Mesendoderm (in vitro differentiated cells): ENCODE data around the gene HSPA12B.
A peak's percentile ranks its signal among the peaks of the same experiment; 100 is the strongest.

ENCODE experiments used
- DNase-seq: peaks from one replicate; pipeline ENCODE4 v3.0.0; 2013
- H2AK5ac ChIP-seq: 2 replicates; pipeline ENCODE4 v1.6.1; 2013; ENCODE audit warnings: low read length, inconsistent platforms
- H2BK120ac ChIP-seq: 2 replicates; pipeline ENCODE4 v1.6.1; 2013; ENCODE audit warnings: low read depth, mild to moderate bottlenecking, low read length, moderate library complexity, mixed read lengths
- H2BK15ac ChIP-seq: replicated peaks from 2 replicates; pipeline ENCODE4 v1.6.1; 2013; ENCODE audit warnings: low read depth, mild to moderate bottlenecking, moderate library complexity
- H2BK5ac ChIP-seq: 2 replicates; pipeline ENCODE4 v1.6.1; 2013; ENCODE audit warnings: low read length, inconsistent platforms
- H3K18ac ChIP-seq: 2 replicates; pipeline ENCODE4 v1.6.1; 2013; ENCODE audit warnings: mild to moderate bottlenecking, low read length, mixed read lengths
- H3K23ac ChIP-seq: one replicate; pipeline ENCODE4 v1.6.1; 2013; ENCODE audit warnings: low read length
- H3K27ac ChIP-seq: 2 replicates; pipeline ENCODE4 v1.5.1; 2013; ENCODE audit warnings: low read depth, mild to moderate bottlenecking, inconsistent platforms, low read length, moderate library complexity
- H3K27me3 ChIP-seq: 2 replicates; pipeline ENCODE4 v1.6.1; 2013; ENCODE audit warnings: low read length, control low read depth, mild to moderate bottlenecking, inconsistent platforms; ENCODE audit not compliant: insufficient read depth, poor library complexity
- H3K36me3 ChIP-seq: 2 replicates; pipeline ENCODE4 v1.6.1; 2013; ENCODE audit warnings: low read length, inconsistent platforms; ENCODE audit not compliant: control insufficient read depth, insufficient read depth
- H3K4ac ChIP-seq: one replicate; pipeline ENCODE4 v1.6.1; 2013; ENCODE audit warnings: low read depth, mild to moderate bottlenecking, low read length, moderate library complexity
- H3K4me1 ChIP-seq: 2 replicates; pipeline ENCODE4 v1.6.1; 2013; ENCODE audit warnings: low read depth, low read length, inconsistent platforms; ENCODE audit not compliant: control insufficient read depth
- H3K4me2 ChIP-seq: 2 replicates; pipeline ENCODE4 v1.6.1; 2013; ENCODE audit warnings: low read length
- H3K4me3 ChIP-seq: 2 replicates; pipeline ENCODE4 v1.5.1; 2013; ENCODE audit warnings: mild to moderate bottlenecking, low read length
- H3K56ac ChIP-seq: one replicate; pipeline ENCODE4 v1.6.1; 2013; ENCODE audit warnings: low read length
- H3K79me1 ChIP-seq: 2 replicates; pipeline ENCODE4 v1.6.1; 2013; ENCODE audit warnings: low read length, inconsistent platforms
- H3K79me2 ChIP-seq: 2 replicates; pipeline ENCODE4 v1.6.1; 2013; ENCODE audit warnings: mild to moderate bottlenecking, low read length; ENCODE audit not compliant: control insufficient read depth, insufficient read depth
- H3K9ac ChIP-seq: 2 replicates; pipeline ENCODE4 v1.6.1; 2013; ENCODE audit warnings: low read length, inconsistent platforms
- H4K5ac ChIP-seq: one replicate; pipeline ENCODE4 v1.6.1; 2013; ENCODE audit warnings: low read length
- H4K8ac ChIP-seq: one replicate; pipeline ENCODE4 v1.6.1; 2013; ENCODE audit warnings: low read depth, mild to moderate bottlenecking, control low read depth, low read length, moderate library complexity
- whole genome bisulfite sequencing: extraction: QIAGEN DNeasy Blood & Tissue Kit; methylation state at CpG from one replicate; pipeline ENCODE4 v1.1.7; 2013; ENCODE audit warnings: low lambda C conversion rate, missing lambda C conversion rate; ENCODE audit not compliant: insufficient coverage; ENCODE audit errors: extremely low coverage; 5-methylcytosine and 5-hydroxymethylcytosine counted together

Gene HSPA12B

DNA sequence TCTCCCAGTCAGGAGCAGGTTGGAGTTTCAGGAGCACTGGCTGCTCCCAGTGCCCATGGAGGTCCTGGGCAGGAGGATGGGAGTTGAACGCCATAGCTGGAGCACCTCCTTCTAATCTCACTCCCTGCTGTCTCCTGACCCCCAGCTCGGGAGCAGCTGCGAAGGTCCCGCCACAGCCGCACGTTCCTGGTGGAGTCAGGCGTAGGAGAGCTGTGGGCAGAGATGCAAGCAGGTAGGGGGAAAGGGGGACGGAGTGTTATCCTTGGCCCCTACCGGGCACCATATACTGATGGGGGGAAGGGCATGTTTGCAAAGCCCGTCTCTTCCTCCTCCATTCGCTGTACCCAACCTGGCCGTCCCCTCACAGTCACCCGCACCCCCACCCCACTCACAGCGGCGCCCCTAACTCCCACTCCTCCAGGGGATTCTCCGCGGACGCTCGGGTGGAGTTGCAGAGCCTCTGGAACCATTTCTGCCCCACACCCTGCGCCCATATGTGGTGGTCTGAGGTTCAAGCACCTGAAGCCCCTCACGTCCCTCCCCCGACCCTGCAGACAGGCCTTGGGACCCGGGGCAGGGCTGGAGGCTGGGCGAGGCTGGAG is 16.7 kb downstream of the HSPA12B start:
- Histone ChIP-seq H3K56ac (peak overlapping the region; percentile 73), H3K79me2 (no peaks in the 10 kb centered on the region), H3K79me1 (no peaks in the 10 kb centered on the region), H3K4me2 (no peak overlapping the region), H3K23ac (no peak overlapping the region), H4K8ac (no peak overlapping the region), H3K4ac (no peak overlapping the region), H4K5ac (no peak overlapping the region), H2BK5ac (no peak overlapping the region), H3K9ac (no peak overlapping the region), H3K18ac (no peak overlapping the region), H2BK15ac (no peak overlapping the region), H2BK120ac (no peak overlapping the region), H3K4me1 (peaks cover 2% of the 10 kb centered on the region), H3K27ac (no peak overlapping the region), H2AK5ac (no peak overlapping the region), H3K4me3 (no peak overlapping the region), H3K27me3 (peaks cover 5% of the 10 kb centered on the region), H3K36me3 (no peaks in the 10 kb centered on the region)
- no peak for DNase-seq
- WGBS, result no CpG with 5 or more reads among the region's 24 CpGs

DNA sequence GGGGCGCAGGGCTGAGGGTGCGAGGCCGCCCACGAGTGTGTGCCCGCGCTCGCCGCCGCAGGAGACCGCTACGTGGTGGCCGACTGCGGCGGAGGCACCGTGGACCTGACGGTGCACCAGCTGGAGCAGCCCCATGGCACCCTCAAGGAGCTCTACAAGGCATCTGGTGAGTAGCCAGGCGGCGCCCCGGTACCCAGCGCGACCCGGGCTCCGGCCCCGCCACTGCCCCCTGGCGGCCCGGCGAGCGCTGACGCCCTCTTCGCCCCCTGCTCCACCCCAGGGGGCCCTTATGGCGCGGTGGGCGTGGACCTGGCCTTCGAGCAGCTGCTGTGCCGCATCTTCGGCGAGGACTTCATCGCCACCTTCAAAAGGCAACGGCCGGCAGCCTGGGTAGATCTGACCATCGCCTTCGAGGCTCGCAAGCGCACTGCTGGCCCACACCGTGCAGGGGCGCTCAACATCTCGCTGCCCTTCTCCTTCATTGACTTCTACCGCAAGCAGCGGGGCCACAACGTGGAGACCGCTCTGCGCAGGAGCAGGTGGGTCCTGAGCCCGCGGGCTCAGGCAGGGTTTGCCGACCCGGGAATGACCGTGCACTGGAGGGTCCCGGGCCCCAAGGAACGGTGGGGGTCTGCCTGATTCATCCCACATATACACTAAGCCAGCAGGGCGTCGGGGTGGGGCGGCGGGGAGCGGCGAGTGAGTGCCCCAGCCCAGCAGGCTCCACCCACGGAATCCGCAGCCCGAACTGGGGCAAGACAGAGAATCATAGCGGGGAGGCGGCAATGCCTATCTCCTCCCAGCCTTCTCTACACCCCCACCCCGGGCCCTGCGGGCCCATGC is 17.4 kb downstream of the HSPA12B start:
- H3K4me2 ChIP-seq, result peak overlapping the region; percentile 20
- no peak overlapping the region for H2BK15ac ChIP-seq
- H3K36me3 ChIP-seq, result no peaks in the 10 kb centered on the region
- peaks cover 2% of the 10 kb centered on the region for H3K4me1 ChIP-seq
- H3K27me3 ChIP-seq, result peaks cover 5% of the 10 kb centered on the region
- H3K4me3 ChIP-seq, result no peak overlapping the region
- no peak overlapping the region for H3K4ac ChIP-seq
- H2BK5ac ChIP-seq, result no peak overlapping the region
- no peak overlapping the region for H2BK120ac ChIP-seq
- H3K23ac ChIP-seq, result no peak overlapping the region
- H3K9ac ChIP-seq, result no peak overlapping the region
- no peaks in the 10 kb centered on the region for H3K79me2 ChIP-seq
- no peak overlapping the region for H3K18ac ChIP-seq
- no peak overlapping the region for H3K27ac ChIP-seq
- H3K56ac ChIP-seq, result peak overlapping the region; percentile 73
- no peaks in the 10 kb centered on the region for H3K79me1 ChIP-seq
- H4K5ac ChIP-seq, result no peak overlapping the region
- peak; percentile 72 for DNase-seq
- WGBS, result no CpG with 5 or more reads among the region's 72 CpGs
- no peak overlapping the region for H2AK5ac ChIP-seq
- no peak overlapping the region for H4K8ac ChIP-seq

DNA sequence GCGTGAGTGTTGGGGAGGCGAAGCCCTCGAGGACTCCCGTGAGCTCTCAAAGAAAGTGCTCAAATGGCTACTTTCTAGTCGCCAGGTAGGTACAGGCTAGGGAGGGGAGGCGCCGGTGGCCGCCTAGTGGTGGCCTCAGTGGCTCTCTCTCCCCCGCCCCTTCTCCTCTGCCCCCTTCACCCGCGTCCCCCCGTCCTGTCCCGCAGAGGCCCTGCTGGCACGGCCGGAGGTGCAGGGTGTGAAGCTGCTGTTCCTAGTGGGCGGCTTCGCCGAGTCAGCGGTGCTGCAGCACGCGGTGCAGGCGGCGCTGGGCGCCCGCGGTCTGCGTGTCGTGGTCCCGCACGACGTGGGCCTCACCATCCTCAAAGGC is 18.8 kb downstream of the HSPA12B start:
- Histone ChIP-seq H3K4me2 (peak overlapping the region; percentile 67), H4K8ac (no peak overlapping the region), H3K27ac (no peak overlapping the region), H2BK15ac (no peak overlapping the region), H3K18ac (no peak overlapping the region), H3K36me3 (no peaks in the 10 kb centered on the region), H3K4me1 (peaks cover 2% of the 10 kb centered on the region), H2BK5ac (no peak overlapping the region), H3K4ac (no peak overlapping the region), H4K5ac (no peak overlapping the region), H2AK5ac (no peak overlapping the region), H3K4me3 (no peak overlapping the region), H3K27me3 (peaks cover 5% of the 10 kb centered on the region), H3K79me2 (no peaks in the 10 kb centered on the region), H3K9ac (peak overlapping the region; percentile 42), H2BK120ac (no peak overlapping the region), H3K23ac (no peak overlapping the region), H3K56ac (peak overlapping the region; percentile 34), H3K79me1 (no peaks in the 10 kb centered on the region)
- no CpG with 5 or more reads among the region's 31 CpGs for WGBS
- no peak for DNase-seq

DNA sequence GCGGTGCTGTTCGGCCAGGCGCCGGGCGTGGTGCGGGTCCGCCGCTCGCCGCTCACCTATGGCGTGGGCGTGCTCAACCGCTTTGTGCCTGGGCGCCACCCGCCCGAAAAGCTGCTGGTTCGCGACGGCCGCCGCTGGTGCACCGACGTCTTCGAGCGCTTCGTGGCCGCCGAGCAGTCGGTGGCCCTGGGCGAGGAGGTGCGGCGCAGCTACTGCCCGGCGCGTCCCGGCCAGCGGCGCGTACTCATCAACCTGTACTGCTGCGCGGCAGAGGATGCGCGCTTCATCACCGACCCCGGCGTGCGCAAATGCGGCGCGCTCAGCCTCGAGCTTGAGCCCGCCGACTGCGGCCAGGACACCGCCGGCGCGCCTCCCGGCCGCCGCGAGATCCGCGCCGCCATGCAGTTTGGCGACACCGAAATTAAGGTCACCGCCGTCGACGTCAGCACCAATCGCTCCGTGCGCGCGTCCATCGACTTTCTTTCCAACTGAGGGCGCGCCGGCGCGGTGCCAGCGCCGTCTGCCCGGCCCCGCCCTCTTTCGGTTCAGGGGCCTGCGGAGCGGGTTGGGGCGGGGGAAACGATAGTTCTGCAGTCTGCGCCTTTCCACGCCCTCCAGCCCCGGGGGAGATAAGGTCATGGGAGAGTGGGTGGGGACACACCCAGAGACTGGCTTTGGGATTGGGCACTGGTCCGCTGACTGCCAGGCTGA is 19.3 kb downstream of the HSPA12B start:
- Histone ChIP-seq H4K8ac (no peak overlapping the region), H3K4me1 (peaks cover 2% of the 10 kb centered on the region), H2BK15ac (no peak overlapping the region), H3K23ac (no peak overlapping the region), H3K4me3 (no peak overlapping the region), H3K79me2 (no peaks in the 10 kb centered on the region), H2BK5ac (no peak overlapping the region), H3K4ac (no peak overlapping the region), H3K18ac (no peak overlapping the region), H2AK5ac (no peak overlapping the region), H2BK120ac (no peak overlapping the region), H3K9ac (peak overlapping the region; percentile 42), H3K79me1 (no peaks in the 10 kb centered on the region), H3K4me2 (peak overlapping the region; percentile 67), H3K56ac (peak overlapping the region; percentile 34), H4K5ac (no peak overlapping the region), H3K36me3 (no peaks in the 10 kb centered on the region), H3K27ac (no peak overlapping the region), H3K27me3 (peaks cover 5% of the 10 kb centered on the region)
- WGBS, result no CpG with 5 or more reads among the region's 95 CpGs
- peak; percentile 74 for DNase-seq

DNA sequence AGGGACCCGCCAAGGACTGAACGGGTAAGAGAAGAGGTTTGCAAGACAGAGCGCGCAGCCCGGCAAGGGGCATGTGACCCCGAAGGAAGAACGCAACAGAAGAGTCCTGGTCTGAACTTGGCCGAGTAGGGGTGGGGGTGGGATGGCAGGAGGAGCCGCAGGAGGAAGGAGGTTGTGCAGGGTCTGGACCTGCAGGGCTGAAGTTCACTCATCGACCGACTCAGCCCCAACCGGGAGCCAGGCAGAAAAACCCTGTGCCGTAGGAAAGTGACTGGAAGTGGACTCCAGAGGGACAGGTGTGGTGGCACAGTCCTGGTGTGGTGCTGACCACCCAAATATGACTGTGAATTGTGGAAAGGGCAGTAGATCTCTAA is 19.9 kb downstream of the HSPA12B start:
- Histone ChIP-seq H2BK120ac (no peak overlapping the region), H3K23ac (no peak overlapping the region), H3K56ac (no peak overlapping the region), H3K4ac (no peak overlapping the region), H3K18ac (no peak overlapping the region), H3K4me2 (peak overlapping the region; percentile 67), H4K8ac (no peak overlapping the region), H3K27ac (no peak overlapping the region), H3K79me2 (no peaks in the 10 kb centered on the region), H3K4me1 (peaks cover 2% of the 10 kb centered on the region), H3K9ac (peak overlapping the region; percentile 17), H2BK5ac (no peak overlapping the region), H3K4me3 (no peak overlapping the region), H3K27me3 (peaks cover 5% of the 10 kb centered on the region), H3K36me3 (no peaks in the 10 kb centered on the region), H2AK5ac (no peak overlapping the region), H3K79me1 (no peaks in the 10 kb centered on the region), H2BK15ac (no peak overlapping the region), H4K5ac (no peak overlapping the region)
- no CpG with 5 or more reads among the region's 13 CpGs for WGBS
- DNase-seq, result no peak
